H1 (cell line): ENCODE measurements around the gene PAQR7. TPM values are rescaled to one million over a fixed set of nuclear protein-coding genes. Genes with fewer than 3 reads are reported as not detected.

Experiments
- CTCF ChIA-PET: fragments of 300-600 bp; sonication (Branson Sonifier 250); formaldehyde crosslinking; loops from one replicate; lab custom pipeline; 2021; ENCODE audit not compliant: partially characterized antibody; lab: Charles Lee
- POLR2A ChIA-PET: fragments of 300-600 bp; sonication (Branson Sonifier 250); formaldehyde crosslinking; loops from one replicate; lab custom pipeline; 2021; ENCODE audit warnings: inconsistent platforms; ENCODE audit not compliant: partially characterized antibody; lab: Charles Lee
- DNase-seq, 2 experiments: peaks; one replicate each; pipeline versions ENCODE4 v3.0.0 to v3.0.0-alpha.2; 2010 to 2022; ENCODE audit warnings: low spot score in 2 of 2, low read depth in 1 of 2, mixed read lengths in 1 of 2
- FAIRE-seq: peaks from 2 replicates; lab custom pipeline; 2011; peaks lifted over from hg19 to GRCh38; lab: Jason Lieb, UNC
- H2AFZ ChIP-seq: 2 replicates; pipeline ENCODE4 v1.8.1; 2012; ENCODE audit warnings: low read length, inconsistent platforms
- H2AK5ac ChIP-seq: 2 replicates; pipeline ENCODE4 v1.6.1; 2013; ENCODE audit warnings: low read depth, low read length
- H2BK120ac ChIP-seq: replicated peaks from 2 replicates; pipeline ENCODE3; 2013; ENCODE audit warnings: low read depth, low read length, inconsistent platforms
- H2BK12ac ChIP-seq: 2 replicates; pipeline ENCODE4 v1.6.1; 2013; ENCODE audit warnings: low read depth, low read length
- H2BK15ac ChIP-seq: 2 replicates; pipeline ENCODE4 v1.6.1; 2013; ENCODE audit warnings: low read length
- H2BK20ac ChIP-seq: 2 replicates; pipeline ENCODE4 v1.6.1; 2013; ENCODE audit warnings: low read length
- H2BK5ac ChIP-seq: 2 replicates; pipeline ENCODE4 v1.6.1; 2013; ENCODE audit warnings: low read depth, low read length
- H3K14ac ChIP-seq: 2 replicates; pipeline ENCODE4 v1.6.1; 2013; ENCODE audit warnings: inconsistent platforms; ENCODE audit not compliant: insufficient read length
- H3K18ac ChIP-seq: 2 replicates; pipeline ENCODE4 v1.6.1; 2013; ENCODE audit warnings: low read length; ENCODE audit errors: extremely low read depth
- H3K23ac ChIP-seq: 2 replicates; pipeline ENCODE4 v1.6.1; 2013; ENCODE audit warnings: inconsistent platforms; ENCODE audit not compliant: insufficient read length
- H3K23me2 ChIP-seq: 2 replicates; pipeline ENCODE4 v1.6.1; 2013; ENCODE audit warnings: low read depth, low read length
- H3K27ac ChIP-seq: 2 replicates; pipeline ENCODE4 v1.6.1; 2011; ENCODE audit warnings: low read depth, low read length, inconsistent platforms
- H3K27me3 ChIP-seq, 4 experiments: replicated peaks in 1 of 4; 1 replicate in 1 of 4; 2 replicates in 3 of 4; pipeline versions ENCODE4 v1.6.1 to v1.8.1; 2011 to 2013; ENCODE audit warnings: low read length in 3 of 4, mild to moderate bottlenecking in 3 of 4, inconsistent platforms in 2 of 4, mixed read lengths in 2 of 4, moderate library complexity in 1 of 4; ENCODE audit not compliant: control insufficient read depth in 3 of 4, insufficient read depth in 3 of 4; ENCODE audit errors: extremely low read depth in 1 of 4
- H3K36me3 ChIP-seq, 4 experiments: 2 replicates each; pipeline versions ENCODE4 v1.6.1 to v1.8.1; 2011 to 2013; ENCODE audit warnings: mild to moderate bottlenecking in 4 of 4, low read length in 3 of 4, moderate library complexity in 2 of 4, control low read depth in 1 of 4, inconsistent platforms in 1 of 4; ENCODE audit not compliant: insufficient read depth in 4 of 4, control insufficient read depth in 2 of 4
- H3K4ac ChIP-seq: replicated peaks from 2 replicates; pipeline ENCODE3; 2013; ENCODE audit warnings: low read length, low read depth, mixed read lengths, inconsistent platforms; ENCODE audit not compliant: insufficient read length
- H3K4me1 ChIP-seq, 4 experiments: replicated peaks in 1 of 4; 1 replicate in 1 of 4; 2 replicates in 3 of 4; pipeline versions ENCODE4 v1.6.1 to v1.8.1; 2011 to 2013; ENCODE audit warnings: low read length in 3 of 4, inconsistent platforms in 2 of 4, mixed read lengths in 1 of 4; ENCODE audit not compliant: insufficient read depth in 4 of 4, control insufficient read depth in 3 of 4
- H3K4me2 ChIP-seq, 2 experiments: 2 replicates each; pipeline versions ENCODE4 v1.6.1 to v1.8.1; 2011 to 2013; ENCODE audit warnings: low read depth in 2 of 2, low read length in 2 of 2, control low read depth in 1 of 2, inconsistent platforms in 1 of 2, mild to moderate bottlenecking in 1 of 2; ENCODE audit not compliant: insufficient read depth in 1 of 2
- H3K4me3 ChIP-seq, 4 experiments: fragments of 200-600, 300-600 bp in 1 of 4; sonication (generic), shearing (Covaris generic), sonication (Bioruptor Twin) in 1 of 4; 2 replicates each; pipeline versions ENCODE4 v1.5.1 to v1.8.1; 2011 to 2016; ENCODE audit warnings: low read length in 4 of 4, low read depth in 3 of 4, control low read depth in 2 of 4, inconsistent platforms in 2 of 4, mild to moderate bottlenecking in 2 of 4, mixed read lengths in 1 of 4, moderate library complexity in 1 of 4; ENCODE audit not compliant: insufficient read depth in 2 of 4; ENCODE audit errors: extremely low read depth in 1 of 4
- H3K56ac ChIP-seq: replicated peaks from 2 replicates; pipeline ENCODE3; 2013; ENCODE audit warnings: low read depth, mild to moderate bottlenecking, mixed read lengths, low read length, inconsistent platforms; ENCODE audit not compliant: insufficient read length
- H3K79me1 ChIP-seq: 2 replicates; pipeline ENCODE4 v1.6.1; 2013; ENCODE audit warnings: low read depth, low read length, control low read depth
- H3K79me2 ChIP-seq, 2 experiments: 2 replicates each; pipeline versions ENCODE4 v1.6.1 to v1.8.1; 2012 to 2013; ENCODE audit warnings: low read length in 2 of 2, mild to moderate bottlenecking in 2 of 2, inconsistent platforms in 1 of 2; ENCODE audit not compliant: insufficient read depth in 2 of 2, control insufficient read depth in 1 of 2
- H3K9ac ChIP-seq, 4 experiments: replicated peaks in 1 of 4; 1 replicate in 1 of 4; 2 replicates in 3 of 4; pipeline versions ENCODE4 v1.6.1 to v1.8.1; 2011 to 2013; ENCODE audit warnings: low read depth in 3 of 4, low read length in 3 of 4, control low read depth in 2 of 4, mild to moderate bottlenecking in 2 of 4, moderate library complexity in 2 of 4, inconsistent platforms in 1 of 4; ENCODE audit errors: extremely low read depth in 1 of 4
- H3K9me3 ChIP-seq, 2 experiments: 2 replicates each; pipeline versions ENCODE4 v1.6.1 to v1.8.1; 2012 to 2013; ENCODE audit warnings: mild to moderate bottlenecking in 2 of 2, moderate library complexity in 2 of 2, control low read depth in 1 of 2, inconsistent platforms in 1 of 2, low read depth in 1 of 2, low read length in 1 of 2, mixed read lengths in 1 of 2; ENCODE audit not compliant: insufficient read depth in 2 of 2
- H4K20me1 ChIP-seq, 2 experiments: replicated peaks in 1 of 2; 2 replicates each; pipeline versions ENCODE3 to v1.8.1; 2011 to 2013; ENCODE audit warnings: inconsistent platforms in 2 of 2, low read length in 2 of 2, mild to moderate bottlenecking in 1 of 2; ENCODE audit not compliant: insufficient read depth in 2 of 2, control insufficient read depth in 1 of 2
- H4K5ac ChIP-seq: 2 replicates; pipeline ENCODE4 v1.6.1; 2013; ENCODE audit warnings: low read length, low read depth, mixed read lengths, inconsistent platforms; ENCODE audit not compliant: insufficient read length
- H4K8ac ChIP-seq: 2 replicates; pipeline ENCODE4 v1.8.0; 2013; ENCODE audit warnings: mild to moderate bottlenecking, moderate library complexity, low read length, inconsistent platforms; ENCODE audit not compliant: insufficient read depth; ENCODE audit errors: extremely low read depth
- H4K91ac ChIP-seq: replicated peaks from 2 replicates; pipeline ENCODE3; 2013; ENCODE audit warnings: low read length, mixed read lengths, inconsistent platforms; ENCODE audit not compliant: insufficient read length
- ASH2L ChIP-seq: fragments of 200-600, 300-600 bp; sonication (generic); IDR thresholded peaks from one replicate; pipeline ENCODE4 v1.7.1; 2017; ENCODE audit warnings: low read length
- NANOG ChIP-seq: IDR thresholded peaks from 2 replicates; pipeline ENCODE4 v1.6.1; 2011; ENCODE audit warnings: low read length, low read depth, mild to moderate bottlenecking, inconsistent platforms; ENCODE audit not compliant: insufficient read depth, poor library complexity, severe bottlenecking
- RAD21 ChIP-seq, 2 experiments: IDR thresholded peaks in 1 of 2; conservative IDR thresholded peaks in 1 of 2; 2 replicates each; pipeline ENCODE4 v1.6.1; 2011; ENCODE audit warnings: low read depth in 2 of 2, low read length in 2 of 2, improper control_type of control experiment in 1 of 2, inconsistent platforms in 1 of 2, mild to moderate bottlenecking in 1 of 2, moderate library complexity in 1 of 2
- YY1 ChIP-seq: IDR thresholded peaks from 2 replicates; pipeline ENCODE4 v1.6.1; 2011; ENCODE audit warnings: low read depth, mild to moderate bottlenecking, low read length
- WGBS, 2 experiments: shearing (Covaris generic) in 1 of 2; methylation state at CpG; one replicate each; pipeline versions ENCODE4 v1.1.6 to v1.1.7; 2013 to 2015; ENCODE audit warnings: low lambda C conversion rate in 2 of 2, mixed read lengths in 2 of 2, inconsistent platforms in 1 of 2, low coverage in 1 of 2, missing lambda C conversion rate in 1 of 2; ENCODE audit not compliant: insufficient replicate concordance in 2 of 2, insufficient coverage in 1 of 2, insufficient read length in 1 of 2; ENCODE audit errors: extremely low coverage in 1 of 2, missing lambda C conversion rate in 1 of 2; 5-methylcytosine and 5-hydroxymethylcytosine counted together
- polyA plus RNA-seq, 7 experiments: library from polyadenylated mRNA; depleted of rRNA in 3 of 7; stranded (reverse) in 5 of 7; unstranded in 2 of 7; fragments of >200 nt in 5 of 7; fragments of 200-250 nt in 2 of 7; gene quantifications; 1 replicate in 5 of 7; 2 replicates in 1 of 7; 4 replicates in 1 of 7; pipeline versions ENCODE4 v1.2.1 to v1.2.3, GENCODE V29; 2011 to 2013; ENCODE audit warnings: missing spikeins in 2 of 7, mixed read lengths in 2 of 7
- total RNA-seq: library from RNA; stranded (reverse); fragmentation: NEBNext Ultra II Directional; extraction: Animal tissue kit (Norgen Biotek cat#: 25700); gene quantifications from 2 replicates; pipeline ENCODE4 v1.2.1, GENCODE V29; 2021

PAQR7 gene
- total and polyA plus RNA-seq, 2 of the 8 experiments (the other 6 are each of a cell fraction or from before 2014, with no cell fraction given) = 7.3 to 7.4 TPM

GRCh38 chr1:25912076-25912831 is 36.7 kb upstream of the PAQR7 start:
- no peaks in the 10 kb centered on the region for H3K79me1 ChIP-seq
- H3K4me1 ChIP-seq = peaks cover 0 to 2% (median under 1%) of the 10 kb centered on the region in 4 experiments; a peak in 2 of 7 replicates
- no peak overlapping the region for H4K5ac ChIP-seq
- H3K27ac ChIP-seq = no peak overlapping the region
- H2BK15ac ChIP-seq = no peak overlapping the region
- H3K18ac ChIP-seq = no peak overlapping the region
- H3K14ac ChIP-seq = no peak overlapping the region
- H3K4ac ChIP-seq = no peak overlapping the region
- H2BK12ac ChIP-seq = no peak overlapping the region
- no peaks in the 10 kb centered on the region for H3K79me2 ChIP-seq
- whole genome bisulfite sequencing, 2 experiments = 86% methylated on average over 5 of the region's 5 CpGs; no CpG with 5 or more reads in 1 of the 2 experiments
- H4K20me1 ChIP-seq = no peaks in the 10 kb centered on the region
- DNase-seq = no peak
- H2BK5ac ChIP-seq = no peak overlapping the region
- no peak overlapping the region for H2BK20ac ChIP-seq
- ChIA-PET POLR2A (interaction anchor here (0.8 to 3.0 kb wide), 4 partner anchors 10 to 85 kb away, joined by 3 to 10 read pairs (median 3); partner anchors contain the start of gene PAQR7), CTCF (interaction anchor here (1.1 to 3.2 kb wide), 4 partner anchors 11 to 22 kb away, joined by 4 to 12 read pairs (median 6); no protein-coding TSS in a partner anchor)
- no peaks in the 10 kb centered on the region for H3K27me3 ChIP-seq
- no peak overlapping the region for H2AFZ ChIP-seq
- no peak for FAIRE-seq
- no peak overlapping the region for H4K91ac ChIP-seq
- no peak overlapping the region for H3K23ac ChIP-seq
- no peaks in the 10 kb centered on the region for H3K9me3 ChIP-seq
- no peak overlapping the region for H3K4me2 ChIP-seq
- H3K36me3 ChIP-seq = no peaks in the 10 kb centered on the region
- no peak overlapping the region for H3K56ac ChIP-seq
- no peak overlapping the region for H3K9ac ChIP-seq
- H2AK5ac ChIP-seq = no peak overlapping the region
- H2BK120ac ChIP-seq = no peak overlapping the region
- no peak overlapping the region for H4K8ac ChIP-seq
- H3K23me2 ChIP-seq = no peaks in the 10 kb centered on the region
- no peak overlapping the region for H3K4me3 ChIP-seq
- TF ChIP-seq YY1 (no peak), RAD21 (IDR thresholded peaks at IDR 0.05 in 1 of 2, conservative IDR thresholded peaks at IDR 0.05 in 1 of 2; ENCODE audit: low read depth in 2 of 2, low read length in 2 of 2) (no peak), NANOG (no peak), ASH2L (no peak)
